Endothelial cell of umbilical vein (primary cell): ENCODE data around the gene KCNG2. TPM values are rescaled to one million over a fixed set of nuclear protein-coding genes. Genes with fewer than 3 reads are reported as not detected.

Experiments used
- BruUV-seq: library from RNA; stranded (reverse); fragments of 400-500 nt; replicated peaks from 2 replicates; lab custom pipeline; 2021; lab: Mats Ljungman, UMichigan
- CTCF ChIA-PET: fragments of 300-600, 350-600 bp; sonication (Branson Sonifier 250); formaldehyde crosslinking; loops from one replicate; lab custom pipeline; 2021; ENCODE audit warnings: antibody characterized with exemption, inconsistent platforms; lab: Charles Lee
- POLR2A ChIA-PET: fragments of 300-600, 350-600 bp; sonication (Branson Sonifier 250); formaldehyde crosslinking; loops from one replicate; lab custom pipeline; 2021; ENCODE audit warnings: antibody characterized with exemption, inconsistent platforms; lab: Charles Lee
- DNase-seq: peaks from one replicate; pipeline ENCODE4 v3.0.0-alpha.2; 2011; ENCODE audit warnings: low read depth, low spot score
- FAIRE-seq: peaks from 2 replicates; lab custom pipeline; 2011; peaks lifted over from hg19 to GRCh38; lab: Jason Lieb, UNC
- H2AFZ ChIP-seq: 2 replicates; pipeline ENCODE4 v1.6.0; 2012; ENCODE audit warnings: low read depth, low read length, control low read depth, inconsistent platforms
- H3K27ac ChIP-seq: 2 replicates; pipeline ENCODE4 v1.5.1; 2011; ENCODE audit warnings: low read depth, mild to moderate bottlenecking, control low read depth, low read length, moderate library complexity; ENCODE audit not compliant: insufficient read depth
- H3K27me3 ChIP-seq, 2 experiments: 2 replicates each; pipeline versions ENCODE4 v1.6.0 to v1.6.1; 2011; ENCODE audit warnings: low read length in 2 of 2, mixed read lengths in 1 of 2; ENCODE audit not compliant: control insufficient read depth in 2 of 2, insufficient read depth in 2 of 2
- H3K36me3 ChIP-seq, 2 experiments: 2 replicates in 1 of 2; 3 replicates in 1 of 2; pipeline ENCODE4 v1.5.1; 2011; ENCODE audit warnings: low read length in 2 of 2, mild to moderate bottlenecking in 1 of 2, moderate library complexity in 1 of 2; ENCODE audit not compliant: control insufficient read depth in 2 of 2, insufficient read depth in 2 of 2; ENCODE audit errors: extremely low read depth in 1 of 2
- H3K4me1 ChIP-seq: 3 replicates; pipeline ENCODE4 v1.5.1; 2011; ENCODE audit warnings: mild to moderate bottlenecking, low read length; ENCODE audit not compliant: control insufficient read depth, insufficient read depth; ENCODE audit errors: extremely low read depth
- H3K4me2 ChIP-seq: 2 replicates; pipeline ENCODE4 v1.6.1; 2011; ENCODE audit warnings: low read length, control low read depth, mixed read lengths; ENCODE audit not compliant: insufficient read depth
- H3K4me3 ChIP-seq, 3 experiments: fragments of 200-600 bp in 1 of 3; sonication (generic), shearing (Covaris generic) in 1 of 3; replicated peaks in 1 of 3; 2 replicates each; pipeline ENCODE4 v1.5.1; 2011 to 2016; ENCODE audit warnings: control low read depth in 3 of 3, low read length in 3 of 3, mild to moderate bottlenecking in 2 of 3, inconsistent platforms in 1 of 3, low read depth in 1 of 3, moderate library complexity in 1 of 3; ENCODE audit not compliant: insufficient read depth in 1 of 3
- H3K79me2 ChIP-seq: 2 replicates; pipeline ENCODE4 v1.6.0; 2012; ENCODE audit warnings: low read length, inconsistent platforms; ENCODE audit not compliant: control insufficient read depth, insufficient read depth
- H3K9ac ChIP-seq: replicated peaks from 2 replicates; pipeline ENCODE3; 2011; ENCODE audit warnings: low read length, control low read depth; ENCODE audit not compliant: insufficient read depth; ENCODE audit errors: extremely low read depth
- H3K9me1 ChIP-seq: replicated peaks from 3 replicates; pipeline ENCODE4 v1.6.0; 2011; ENCODE audit warnings: mild to moderate bottlenecking, low read length; ENCODE audit not compliant: control insufficient read depth, insufficient read depth; ENCODE audit errors: extremely low read depth
- H3K9me3 ChIP-seq: replicated peaks from 2 replicates; pipeline ENCODE4 v1.5.1; 2012; ENCODE audit warnings: low read length, inconsistent platforms; ENCODE audit not compliant: control insufficient read depth, insufficient read depth
- H4K20me1 ChIP-seq: replicated peaks from 2 replicates; pipeline ENCODE3; 2011; ENCODE audit warnings: mild to moderate bottlenecking, low read length; ENCODE audit not compliant: control insufficient read depth, insufficient read depth; ENCODE audit errors: extremely low read depth
- CTCF ChIP-seq, 2 donors: IDR thresholded peaks; 1 replicate in 1 of 2; 2 replicates in 1 of 2; pipeline ENCODE4 v1.5.1; 2011; ENCODE audit warnings: low read length in 2 of 2, mild to moderate bottlenecking in 2 of 2, moderate library complexity in 2 of 2, control low read depth in 1 of 2, inconsistent platforms in 1 of 2, low read depth in 1 of 2; ENCODE audit not compliant: insufficient read depth in 1 of 2; ENCODE audit errors: extremely low read depth in 1 of 2
- EZH2 ChIP-seq: IDR thresholded peaks from 2 replicates; pipeline ENCODE4 v1.6.1; 2012; ENCODE audit warnings: borderline replicate concordance, low read depth, mild to moderate bottlenecking, moderate library complexity, low read length, inconsistent platforms; ENCODE audit not compliant: severe bottlenecking
- FOS ChIP-seq: IDR thresholded peaks from 2 replicates; pipeline ENCODE4 v1.6.1; 2011; ENCODE audit warnings: mild to moderate bottlenecking, low read length, moderate library complexity, borderline replicate concordance; ENCODE audit not compliant: insufficient read depth
- GATA2 ChIP-seq: IDR thresholded peaks from 2 replicates; pipeline ENCODE4 v1.7.0; 2011; ENCODE audit warnings: low read depth, mild to moderate bottlenecking, moderate library complexity, mixed read lengths, low read length; ENCODE audit not compliant: insufficient read length, insufficient read depth
- JUN ChIP-seq: IDR thresholded peaks from 2 replicates; pipeline ENCODE4 v1.6.1; 2011; ENCODE audit warnings: borderline replicate concordance, low read depth; ENCODE audit not compliant: insufficient read length, insufficient read depth
- MAX ChIP-seq: IDR thresholded peaks from 2 replicates; pipeline ENCODE4 v1.6.1; 2011; ENCODE audit not compliant: insufficient read depth, insufficient read length
- MYC ChIP-seq: IDR thresholded peaks from one replicate; pipeline ENCODE4 v1.6.1; 2011; ENCODE audit warnings: mild to moderate bottlenecking, low read depth, low read length
- POLR2A ChIP-seq: IDR thresholded peaks from 2 replicates; pipeline ENCODE4 v1.6.1; 2012; ENCODE audit warnings: low read depth, mild to moderate bottlenecking, control low read depth, low read length
- POLR2AphosphoS5 ChIP-seq: IDR thresholded peaks from 2 replicates; pipeline ENCODE4 v1.6.1; 2012; ENCODE audit warnings: low read depth, mild to moderate bottlenecking, control low read depth, low read length, moderate library complexity; ENCODE audit not compliant: insufficient read depth
- dilution Hi-C: fragments of 300-500 bp; cut with MboI; formaldehyde crosslinking; loops from one replicate; pipeline ENCODE4 v1.15.0; 2019; ENCODE audit warnings: low sequenced_read_pairs; ENCODE audit not compliant: extremely low pct_ligation_motif_present
- intact Hi-C: fragments of 100-400 bp; cut with micrococcal nuclease; formaldehyde crosslinking; loops from one replicate; pipeline ENCODE4 v1.10.0; 2022
- polyA plus RNA-seq, 4 experiments: library from polyadenylated mRNA; depleted of rRNA in 3 of 4; stranded (reverse) in 3 of 4; unstranded in 1 of 4; fragments of >200 nt; gene quantifications; 2 replicates each; pipeline versions ENCODE4 v1.2.1 to v1.2.3, GENCODE V29; 2011 to 2012; ENCODE audit warnings: missing spikeins in 1 of 4
- total RNA-seq: library from RNA; stranded (reverse); gene quantifications from 2 replicates; pipeline ENCODE4 v1.2.3, GENCODE V29; 2021

Gene KCNG2
- total and polyA plus RNA-seq, 2 donors (not counting 3 experiments of a cell fraction or from before 2014, with no cell fraction given), result not detected

DNA sequence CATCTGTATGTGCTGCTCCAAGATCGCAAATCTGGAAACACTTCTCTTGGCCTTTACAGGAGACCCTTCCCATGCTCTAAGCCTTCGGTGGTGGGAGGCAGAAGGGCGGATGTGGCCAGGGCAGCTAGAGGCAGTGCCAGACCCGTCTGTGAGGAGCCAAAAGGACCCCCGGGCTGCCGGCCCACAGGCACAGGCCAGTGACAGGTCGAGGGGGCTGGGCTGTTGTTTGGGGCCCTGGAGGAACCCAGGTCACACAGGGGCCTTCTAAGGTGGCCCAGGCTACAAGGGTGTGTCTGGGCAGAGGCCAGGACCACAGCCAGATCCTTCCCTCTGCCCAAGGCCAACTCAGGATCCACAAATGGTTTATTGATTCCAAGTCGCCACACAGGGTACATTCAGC, 104.3 kb downstream of the KCNG2 start:
- Histone ChIP-seq H3K36me3 (peaks cover 0 to 3% of the 10 kb centered on the region in 2 experiments), H3K4me3 (no peak overlapping the region), H3K9me1 (no peaks in the 10 kb centered on the region), H3K4me1 (no peaks in the 10 kb centered on the region), H3K79me2 (no peaks in the 10 kb centered on the region), H3K9ac (no peak overlapping the region), H3K9me3 (peaks cover 7% of the 10 kb centered on the region), H3K4me2 (no peak overlapping the region), H2AFZ (no peak overlapping the region), H3K27ac (no peak overlapping the region), H3K27me3 (no peaks in the 10 kb centered on the region), H4K20me1 (no peaks in the 10 kb centered on the region)
- ChIA-PET POLR2A (no interaction called here), CTCF (interaction anchor here (1.2 kb wide), 1 partner anchor 12 kb away, joined by 3 read pairs; no protein-coding TSS in a partner anchor)
- no peak for DNase-seq
- no peak for FAIRE-seq
- BruUV-seq, result no TSS peak
- intact Hi-C loops (no loop called here), dilution Hi-C loops (no loop called here)
- no peak for TF ChIP-seq MAX
- no peak for TF ChIP-seq EZH2
- no peak for TF ChIP-seq CTCF (IDR thresholded peaks at IDR 0.05; ENCODE audit: extremely low read depth in 1 of 2, insufficient read depth in 1 of 2, low read depth in 1 of 2, low read length in 2 of 2)
- TF ChIP-seq POLR2A, result no peak
- no peak for TF ChIP-seq JUN
- TF ChIP-seq GATA2, result no peak
- no peak for TF ChIP-seq MYC
- no peak for TF ChIP-seq POLR2AphosphoS5
- no peak for TF ChIP-seq FOS
